Inferior parietal cortex (tissue), 1 donor: ENCODE results near the gene APOOL.

Experiments used
- DNase-seq: peaks from one replicate; pipeline ENCODE4 v3.0.0-alpha.2; 2016; ENCODE audit errors: extremely low spot score

The APOOL gene

GRCh38 chrX:85084770-85085393 lies 81.2 kb downstream of the APOOL start:
- DNase-seq: peak; percentile 43

GRCh38 chrX:85089321-85089840 lies 85.7 kb downstream of the APOOL start:
- no peak for DNase-seq

- no peak for DNase-seq
Observed at GRCh38 chrX:85107407-85107806, 103.7 kb downstream of the APOOL start.

GRCh38 chrX:85108165-85108564 lies 104.5 kb downstream of the APOOL start:
- no peak for DNase-seq

GRCh38 chrX:85109235-85109634 lies 105.6 kb downstream of the APOOL start:
- no peak for DNase-seq

- DNase-seq: peak; percentile 21
Observed at GRCh38 chrX:85111347-85111746, 107.7 kb downstream of the APOOL start.

- DNase-seq: no peak
Observed at GRCh38 chrX:85112293-85112692, 108.6 kb downstream of the APOOL start.

- DNase-seq: no peak
Observed at GRCh38 chrX:85113746-85114145, 110.1 kb downstream of the APOOL start.

- DNase-seq: no peak
Observed at GRCh38 chrX:85114171-85114570, 110.5 kb downstream of the APOOL start.

GRCh38 chrX:85114776-85115175 lies 111.1 kb downstream of the APOOL start:
- no peak for DNase-seq

GRCh38 chrX:85115252-85115651 lies 111.6 kb downstream of the APOOL start:
- DNase-seq: no peak

GRCh38 chrX:85136409-85136808 lies 132.7 kb downstream of the APOOL start:
- no peak for DNase-seq

- no peak for DNase-seq
Observed at GRCh38 chrX:85139422-85139821, 135.7 kb downstream of the APOOL start.

GRCh38 chrX:85140964-85141363 lies 137.3 kb downstream of the APOOL start:
- DNase-seq: no peak
